BJ (cell line): ENCODE measurements around the gene EFNB2. TPM values are rescaled to one million over a fixed set of nuclear protein-coding genes. Genes with fewer than 3 reads are reported as not detected.

Experiments
- CTCF ChIA-PET: fragments of 350-600 bp; formaldehyde crosslinking; extraction: SDS; loops from one replicate; lab custom pipeline; 2021; ENCODE audit warnings: antibody characterized with exemption, inconsistent platforms; lab: Yijun Ruan, JAX
- POLR2A ChIA-PET: fragments of 300-600 bp; sonication (Branson Sonifier 250); formaldehyde crosslinking; extraction: SDS; loops from one replicate; lab custom pipeline; 2021; ENCODE audit warnings: antibody characterized with exemption; lab: Charles Lee
- DNase-seq: peaks from one replicate; pipeline ENCODE4 v3.0.0-alpha.2; 2011; ENCODE audit warnings: low read depth
- H3K27me3 ChIP-seq: 2 replicates; pipeline ENCODE4 v1.6.0; 2011; ENCODE audit warnings: low read length; ENCODE audit not compliant: control insufficient read depth, insufficient read depth
- H3K36me3 ChIP-seq: 2 replicates; pipeline ENCODE4 v1.5.1; 2011; ENCODE audit warnings: low read length; ENCODE audit not compliant: control insufficient read depth, insufficient read depth
- H3K4me3 ChIP-seq: 2 replicates; pipeline ENCODE4 v1.5.1; 2011; ENCODE audit warnings: low read depth, mild to moderate bottlenecking, control low read depth, low read length
- polyA plus RNA-seq: library from polyadenylated mRNA; depleted of rRNA; stranded (reverse); fragments of >200 nt; gene quantifications from 2 replicates; pipeline ENCODE4 v1.2.3, GENCODE V29; 2011
- TF ChIP-seq, protein P1 (sequence below): IDR thresholded peaks from 2 replicates; pipeline ENCODE4 v1.5.1; 2011; ENCODE audit warnings: low read depth, mild to moderate bottlenecking, control low read depth, inconsistent platforms, low read length, moderate library complexity; ENCODE audit not compliant: insufficient read depth

EFNB2 gene
- polyA plus RNA-seq, 1 experiment: 19.4 TPM

DNA sequence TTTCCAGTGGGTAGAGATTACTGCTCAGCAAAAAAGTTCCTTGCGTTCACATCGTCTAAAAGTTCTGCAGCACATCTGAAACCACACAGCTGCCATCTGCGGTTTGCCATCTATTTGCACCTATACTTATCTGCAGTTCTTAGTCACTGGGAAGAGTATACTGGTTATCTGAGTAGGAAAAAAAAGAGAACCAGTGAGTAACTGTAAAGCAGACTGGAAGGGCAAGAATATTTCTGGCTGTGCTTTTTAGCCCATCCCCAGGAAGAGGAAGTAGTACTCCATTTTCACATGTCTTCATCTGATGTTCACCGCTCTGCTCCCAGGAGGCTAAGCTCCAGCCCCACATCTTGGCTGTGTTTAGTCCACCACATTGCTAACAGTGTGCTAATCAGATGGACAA, 35.6 kb downstream of the EFNB2 start:
- TF ChIP-seq, protein P1, sequence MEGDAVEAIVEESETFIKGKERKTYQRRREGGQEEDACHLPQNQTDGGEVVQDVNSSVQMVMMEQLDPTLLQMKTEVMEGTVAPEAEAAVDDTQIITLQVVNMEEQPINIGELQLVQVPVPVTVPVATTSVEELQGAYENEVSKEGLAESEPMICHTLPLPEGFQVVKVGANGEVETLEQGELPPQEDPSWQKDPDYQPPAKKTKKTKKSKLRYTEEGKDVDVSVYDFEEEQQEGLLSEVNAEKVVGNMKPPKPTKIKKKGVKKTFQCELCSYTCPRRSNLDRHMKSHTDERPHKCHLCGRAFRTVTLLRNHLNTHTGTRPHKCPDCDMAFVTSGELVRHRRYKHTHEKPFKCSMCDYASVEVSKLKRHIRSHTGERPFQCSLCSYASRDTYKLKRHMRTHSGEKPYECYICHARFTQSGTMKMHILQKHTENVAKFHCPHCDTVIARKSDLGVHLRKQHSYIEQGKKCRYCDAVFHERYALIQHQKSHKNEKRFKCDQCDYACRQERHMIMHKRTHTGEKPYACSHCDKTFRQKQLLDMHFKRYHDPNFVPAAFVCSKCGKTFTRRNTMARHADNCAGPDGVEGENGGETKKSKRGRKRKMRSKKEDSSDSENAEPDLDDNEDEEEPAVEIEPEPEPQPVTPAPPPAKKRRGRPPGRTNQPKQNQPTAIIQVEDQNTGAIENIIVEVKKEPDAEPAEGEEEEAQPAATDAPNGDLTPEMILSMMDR: no peak
- H3K4me3 ChIP-seq: no peak overlapping the region
- H3K36me3 ChIP-seq: no peaks in the 10 kb centered on the region; the same call in 1 of the 2 replicates
- ChIA-PET POLR2A (no interaction called here), CTCF (interaction anchor here (1.2 to 1.8 kb wide), 3 partner anchors 8 to 20 kb away, joined by 3 to 4 read pairs (median 3); no protein-coding TSS in a partner anchor)
- no peaks in the 10 kb centered on the region for H3K27me3 ChIP-seq
- DNase-seq: no peak

DNA sequence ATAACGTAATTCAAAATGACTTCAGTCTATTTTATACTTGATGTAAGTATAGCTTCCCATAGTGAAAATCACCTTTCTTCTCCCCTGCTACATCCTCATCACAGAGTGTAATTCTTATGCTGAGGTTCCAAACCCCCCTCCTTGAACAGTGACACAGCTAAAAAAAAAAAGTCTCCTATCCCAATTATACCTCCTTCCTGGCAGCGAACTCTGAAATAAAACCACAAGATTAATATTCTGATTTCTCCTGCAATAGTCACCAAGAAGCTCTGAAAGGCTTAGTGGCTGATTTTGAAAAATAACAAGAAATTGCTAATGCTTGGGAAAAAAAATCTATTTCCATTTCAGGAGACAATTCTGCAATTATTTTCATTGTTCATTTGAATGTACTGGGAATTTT, 36.3 kb downstream of the EFNB2 start:
- Histone ChIP-seq H3K4me3 (no peak overlapping the region), H3K27me3 (no peaks in the 10 kb centered on the region), H3K36me3 (no peaks in the 10 kb centered on the region; the same call in 1 of the 2 replicates)
- no peak for DNase-seq
- ChIA-PET CTCF (interaction anchor here (0.6 to 1.8 kb wide), 4 partner anchors 8 to 105 kb away, joined by 3 to 4 read pairs (median 3); no protein-coding TSS in a partner anchor), POLR2A (interaction anchor here (0.7 kb wide), 1 partner anchor 14 kb away, joined by 6 read pairs; no protein-coding TSS in a partner anchor)
- TF ChIP-seq, protein P1: no peak

DNA sequence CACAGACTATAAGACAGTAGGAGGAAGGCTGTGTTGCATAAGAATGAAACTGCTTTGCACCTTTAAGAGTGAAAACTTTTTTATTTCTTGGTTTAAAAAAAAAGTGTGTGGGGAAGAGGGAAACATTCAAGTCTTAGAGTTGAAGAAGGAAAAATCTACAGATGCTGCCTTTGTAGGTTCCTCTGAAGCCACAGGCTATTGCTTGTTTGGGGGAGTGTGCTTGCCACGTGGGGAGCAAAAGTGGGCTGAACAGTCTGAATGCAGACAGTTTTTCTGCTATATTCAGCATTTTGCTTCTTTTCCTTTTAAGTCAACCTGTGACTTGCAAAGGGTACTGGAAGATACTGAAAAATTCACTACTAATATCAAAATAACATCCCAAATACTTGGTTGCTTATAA, 36.9 kb downstream of the EFNB2 start:
- TF ChIP-seq, protein P1: no peak
- Histone ChIP-seq H3K27me3 (no peaks in the 10 kb centered on the region), H3K36me3 (no peaks in the 10 kb centered on the region; the same call in 1 of the 2 replicates), H3K4me3 (no peak overlapping the region)
- POLR2A ChIA-PET: interaction anchor here (0.7 kb wide), 1 partner anchor 14 kb away, joined by 6 read pairs; no protein-coding TSS in a partner anchor
- CTCF ChIA-PET: interaction anchor here (1.2 to 1.8 kb wide), 3 partner anchors 9 to 14 kb away, joined by 3 to 5 read pairs (median 4); no protein-coding TSS in a partner anchor
- no peak for DNase-seq

DNA sequence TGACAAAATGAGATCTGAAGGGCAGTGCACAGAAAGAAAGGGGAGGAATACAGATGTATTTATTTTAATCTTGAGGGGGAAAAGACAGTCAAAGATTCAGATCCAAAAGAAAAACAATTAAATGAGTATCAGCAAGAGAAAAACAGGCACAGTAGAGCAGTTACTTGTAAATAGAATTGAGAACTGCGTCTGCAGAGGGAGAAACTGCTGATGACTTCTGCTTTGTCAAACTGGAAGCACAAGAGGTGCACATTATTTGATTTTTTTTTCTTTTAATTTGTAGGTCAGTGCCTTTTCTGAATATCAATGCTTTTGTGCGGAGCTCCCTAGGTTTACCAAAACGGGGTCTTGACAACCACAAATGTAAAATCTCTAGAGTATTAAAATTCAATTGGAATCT, 37.3 kb downstream of the EFNB2 start:
- no peak overlapping the region for H3K4me3 ChIP-seq
- H3K27me3 ChIP-seq: no peaks in the 10 kb centered on the region
- no peak for DNase-seq
- CTCF ChIA-PET: interaction anchor here (1.3 kb wide), 1 partner anchor 13 kb away, joined by 5 read pairs; no protein-coding TSS in a partner anchor
- H3K36me3 ChIP-seq: peaks cover 3% of the 10 kb centered on the region
- TF ChIP-seq, protein P1: no peak
- POLR2A ChIA-PET: no interaction called here

GRCh38 chr13:106497079-106497478, 38.4 kb downstream of the EFNB2 start:
- POLR2A ChIA-PET: interaction anchor here (0.6 kb wide), 1 partner anchor 34 kb away, joined by 3 read pairs; no protein-coding TSS in a partner anchor
- Histone ChIP-seq H3K4me3 (no peak overlapping the region), H3K27me3 (no peaks in the 10 kb centered on the region), H3K36me3 (peaks cover 14% of the 10 kb centered on the region)
- DNase-seq: no peak
- TF ChIP-seq, protein P1: no peak
- CTCF ChIA-PET: no interaction called here
